Right ventricle myocardium inferior (tissue), 1 donor: Measurements from ENCODE around the gene ADPRHL1. TPM values are rescaled to one million over a fixed set of nuclear protein-coding genes. Genes with fewer than 3 reads are reported as not detected.
A peak's percentile ranks its signal among the peaks of the same experiment; 100 is the strongest.

Source experiments
- ATAC-seq: fragments of 200-7000 bp; cut with Tn5 transposase; one replicate; pipeline ENCODE4 v1.9.1; 2020; ENCODE audit warnings: mild to moderate bottlenecking, moderate library complexity
- DNase-seq: peaks from one replicate; pipeline ENCODE4 v3.0.0; 2021; ENCODE audit errors: missing footprints
- intact Hi-C: fragments of 100-400 bp; cut with DNase I; formaldehyde crosslinking; loops from one replicate; pipeline ENCODE4 v1.11.0; 2022
- total RNA-seq: library from RNA; stranded (reverse); fragmentation: NEBNext Ultra II Directional; extraction: Animal tissue kit (Norgen Biotek cat#: 25700); gene quantifications from one replicate; pipeline ENCODE4 v1.2.1, GENCODE V29; 2021
- donor health status: DM: no; HTN: yes; CAD: no; lungs with severe emphysema.

Gene ADPRHL1
- total RNA-seq, 1 donor from 2014 or later: 468 TPM

GRCh38 chr13:113350065-113350937 lies 103.0 kb downstream of the ADPRHL1 start:
- DNase-seq: no peak
- ATAC-seq: peak; percentile 31
- intact Hi-C loops: no loop called here

Other genes with a start within 250 kb of the ADPRHL1 start
- 57.2 TPM for gene PCID2, start 244.8 kb downstream of the ADPRHL1 start, total RNA-seq
- gene CUL4A, start 243.9 kb downstream of the ADPRHL1 start, total RNA-seq: 143 TPM
- 104 TPM for gene LAMP1, start 156.2 kb downstream of the ADPRHL1 start, total RNA-seq
- gene GRTP1, start 89.4 kb downstream of the ADPRHL1 start, total RNA-seq: 1.5 TPM
- 194 TPM for gene DCUN1D2, start 37.2 kb upstream of the ADPRHL1 start, total RNA-seq
- 46.7 TPM for gene TFDP1, start 131.3 kb upstream of the ADPRHL1 start, total RNA-seq
- gene ATP4B, start 204.7 kb upstream of the ADPRHL1 start, total RNA-seq: not detected
- gene GRK1, start 213.7 kb upstream of the ADPRHL1 start, total RNA-seq: 0.11 TPM